HG03045 (cell line): Measurements from ENCODE around the gene PSMD5.

ENCODE experiments used
- ATAC-seq: cut with Tn5 transposase; IDR thresholded peaks from one replicate; pipeline ENCODE4 v1.9.1; 2021; ENCODE audit warnings: mild to moderate bottlenecking, moderate library complexity; ENCODE audit not compliant: unreplicated experiment

PSMD5 gene

GRCh38 chr9:120856700-120857099, 14.0 kb upstream of the PSMD5 start:
- ATAC-seq = no peak

- no peak for ATAC-seq
Observed at GRCh38 chr9:120855827-120856670, 13.3 kb upstream of the PSMD5 start.

GRCh38 chr9:120854596-120855327, 12.0 kb upstream of the PSMD5 start:
- no peak for ATAC-seq

GRCh38 chr9:120853198-120853597, 10.5 kb upstream of the PSMD5 start:
- ATAC-seq = no peak

- ATAC-seq = no peak
Observed at GRCh38 chr9:120852240-120853010, 9.7 kb upstream of the PSMD5 start.

GRCh38 chr9:120851449-120851848, 8.7 kb upstream of the PSMD5 start:
- ATAC-seq = no peak

GRCh38 chr9:120850315-120850714, 7.6 kb upstream of the PSMD5 start:
- ATAC-seq = no peak

GRCh38 chr9:120846906-120847305, 4.2 kb upstream of the PSMD5 start:
- ATAC-seq = no peak

GRCh38 chr9:120846251-120846889, 3.6 kb upstream of the PSMD5 start:
- no peak for ATAC-seq

GRCh38 chr9:120845255-120845654, 2.5 kb upstream of the PSMD5 start:
- no peak for ATAC-seq

GRCh38 chr9:120841930-120842684, 615 bp downstream of the PSMD5 start:
- ATAC-seq = peak; percentile 11

GRCh38 chr9:120839146-120839545, 3.6 kb downstream of the PSMD5 start:
- ATAC-seq = no peak

GRCh38 chr9:120837921-120838320, 4.8 kb downstream of the PSMD5 start:
- no peak for ATAC-seq

- no peak for ATAC-seq
Observed at GRCh38 chr9:120833325-120833724, 9.4 kb downstream of the PSMD5 start.

GRCh38 chr9:120832807-120833206, 9.9 kb downstream of the PSMD5 start:
- no peak for ATAC-seq

GRCh38 chr9:120830865-120831264, 11.9 kb downstream of the PSMD5 start:
- ATAC-seq = no peak

- ATAC-seq = no peak
Observed at GRCh38 chr9:120830151-120830550, 12.6 kb downstream of the PSMD5 start.

GRCh38 chr9:120829650-120830049, 13.1 kb downstream of the PSMD5 start:
- no peak for ATAC-seq

GRCh38 chr9:120820095-120820494, 22.6 kb downstream of the PSMD5 start:
- no peak for ATAC-seq

GRCh38 chr9:120818595-120818994, 24.1 kb downstream of the PSMD5 start:
- ATAC-seq = no peak
